SK-N-MC (cell line): Measurements from ENCODE around the gene TMEM117.

Source experiments
- EZH2 ChIP-seq: fragments of 200-600 bp; sonication (generic); IDR thresholded peaks from one replicate; pipeline ENCODE4 v1.6.1; 2017; ENCODE audit warnings: antibody characterized with exemption
- FOXP2 ChIP-seq: optimal IDR thresholded peaks from 2 replicates; pipeline ENCODE3; 2011; ENCODE audit warnings: mild to moderate bottlenecking, moderate library complexity; ENCODE audit not compliant: insufficient read depth; ENCODE audit errors: extremely low read length, control extremely low read depth
- POLR2AphosphoS5 ChIP-seq: IDR thresholded peaks from 2 replicates; pipeline ENCODE4 v1.6.1; 2012; ENCODE audit warnings: mild to moderate bottlenecking, low read depth, low read length, borderline replicate concordance

- TF ChIP-seq POLR2AphosphoS5 (no peak), EZH2 (no peak), FOXP2 (no peak)
Measured at GRCh38 chr12:44247588-44247987, 411.7 kb downstream of the TMEM117 start.
